PC-9 (cell line): ENCODE data around the gene CIITA.

Experiments
- CTCF ChIP-seq: fragments of 200-600 bp; sonication (generic); conservative IDR thresholded peaks from 2 replicates; pipeline ENCODE4 v1.6.1; 2017; ENCODE audit warnings: mixed run types, antibody characterized with exemption, mild to moderate bottlenecking, moderate library complexity
- EZH2 ChIP-seq: fragments of 200-600 bp; sonication (generic); IDR thresholded peaks from 2 replicates; pipeline ENCODE4 v1.8.0; 2017; ENCODE audit warnings: antibody characterized with exemption, low read depth

GRCh38 chr16:10951026-10951425 is 74.0 kb downstream of the CIITA start:
- TF ChIP-seq CTCF (no peak), EZH2 (no peak)
